Natural killer cell (primary cell): ENCODE data around the gene EML3. TPM values are rescaled to one million over a fixed set of nuclear protein-coding genes. Genes with fewer than 3 reads are reported as not detected.

ENCODE experiments used
- ATAC-seq, 3 donors: fragments of 150-1000 bp in 2 of 3; fragments of 200-7000 bp in 1 of 3; cut with Tn5 transposase; 1 replicate in 1 of 3; 2 replicates in 2 of 3; pipeline ENCODE4 v1.10.0; 2021; ENCODE audit warnings: mild to moderate bottlenecking in 2 of 3, moderate library complexity in 2 of 3
- DNase-seq, 2 donors: peaks; one replicate each; pipeline versions ENCODE4 v3.0.0 to v3.0.0-alpha.2; 2013 to 2021; ENCODE audit warnings: mixed read lengths in 1 of 2
- H3K27ac ChIP-seq: one replicate; pipeline ENCODE4 v1.5.1; 2013; ENCODE audit warnings: mild to moderate bottlenecking, low read length
- H3K27me3 ChIP-seq: one replicate; pipeline ENCODE4 v1.6.1; 2013; ENCODE audit warnings: low read length; ENCODE audit not compliant: control insufficient read depth, insufficient read depth
- H3K36me3 ChIP-seq: one replicate; pipeline ENCODE4 v1.6.1; 2013; ENCODE audit warnings: low read length; ENCODE audit not compliant: control insufficient read depth, insufficient read depth
- H3K4me1 ChIP-seq: one replicate; pipeline ENCODE4 v1.6.1; 2013; ENCODE audit warnings: low read length; ENCODE audit not compliant: control insufficient read depth, insufficient read depth
- H3K4me3 ChIP-seq: one replicate; pipeline ENCODE4 v1.5.1; 2013; ENCODE audit warnings: low read length
- H3K9me3 ChIP-seq: one replicate; pipeline ENCODE4 v1.6.1; 2013; ENCODE audit warnings: low read length; ENCODE audit not compliant: control insufficient read depth, insufficient read depth
- H3K27ac Mint-ChIP-seq, 2 donors: one replicate each; pipeline ENCODE4 v1.8.0; 2022; ENCODE audit warnings: mild to moderate bottlenecking in 2 of 2, mixed read lengths in 2 of 2, moderate library complexity in 1 of 2
- H3K27me3 Mint-ChIP-seq, 2 donors: one replicate each; pipeline ENCODE4 v1.8.0; 2022; ENCODE audit warnings: low read depth in 2 of 2, mixed read lengths in 2 of 2
- H3K36me3 Mint-ChIP-seq: one replicate; pipeline ENCODE4 v1.8.0; 2022; ENCODE audit warnings: mixed read lengths
- H3K4me1 Mint-ChIP-seq, 2 donors: one replicate each; pipeline ENCODE4 v1.8.0; 2022; ENCODE audit warnings: mixed read lengths in 2 of 2
- H3K4me3 Mint-ChIP-seq: one replicate; pipeline ENCODE4 v1.8.0; 2022; ENCODE audit warnings: mild to moderate bottlenecking, moderate library complexity, mixed read lengths
- H3K9me3 Mint-ChIP-seq, 2 donors: one replicate each; pipeline ENCODE4 v1.8.0; 2022; ENCODE audit warnings: mixed read lengths in 2 of 2
- WGBS: methylation state at CpG from one replicate; pipeline ENCODE4 v1.1.7; 2013; ENCODE audit warnings: missing lambda C conversion rate; ENCODE audit not compliant: insufficient coverage; 5-methylcytosine and 5-hydroxymethylcytosine counted together
- intact Hi-C: fragments of 100-400 bp; cut with micrococcal nuclease; formaldehyde crosslinking; loops from one replicate; pipeline ENCODE4 v1.14.2; 2022
- total RNA-seq, 4 donors: library from RNA; stranded (reverse); fragments of 120-200 nt in 1 of 4; gene quantifications; one replicate each; pipeline versions ENCODE4 v1.2.3 to v1.2.4, GENCODE V29; 2013 to 2022
- TF ChIP-seq, protein P1 (sequence below): fragments of 200-600 bp; IDR thresholded peaks from one replicate; pipeline ENCODE4 v1.8.0; 2022; ENCODE audit warnings: antibody characterized with exemption

The EML3 gene
- total RNA-seq, 3 donors from 2014 or later (not counting 1 experiment from before 2014, with no cell fraction given), result 221 to 233 (median 232) TPM

DNA sequence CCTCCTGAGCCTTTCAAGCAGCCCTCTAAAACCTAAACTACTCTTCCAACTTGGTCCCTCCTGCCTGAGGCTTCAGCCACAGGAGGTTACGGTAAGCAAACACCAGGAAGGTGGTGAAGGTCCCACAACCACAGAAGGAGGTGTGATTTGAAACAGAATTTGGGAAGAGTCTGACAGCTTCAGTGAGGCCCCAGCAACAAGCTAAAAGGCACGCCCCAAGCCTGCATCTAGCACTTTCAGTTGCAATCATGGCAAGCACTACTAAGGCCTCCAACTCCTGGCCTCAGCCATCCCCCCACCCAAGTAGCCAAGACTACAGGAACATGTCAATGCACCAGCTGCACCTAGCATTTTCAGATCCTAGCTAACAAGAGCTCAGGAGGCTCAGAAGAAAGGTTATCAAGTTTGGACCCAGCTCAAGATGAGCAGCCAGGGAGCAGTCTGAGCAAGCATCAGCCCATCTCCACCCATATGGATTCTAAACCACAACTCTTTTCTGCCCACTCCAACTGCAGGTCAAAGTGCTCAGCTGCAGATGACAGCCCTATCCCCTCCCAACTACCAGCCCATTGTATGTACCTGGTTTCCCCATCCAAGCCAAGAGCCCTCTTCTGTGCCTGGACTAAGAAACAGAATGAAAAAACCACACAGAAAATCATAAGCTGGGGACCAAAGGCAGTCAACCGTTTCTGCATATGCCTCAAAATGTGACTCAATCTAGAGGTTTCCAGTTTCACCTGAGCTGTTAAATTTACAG is 55.5 kb downstream of the EML3 start:
- Histone ChIP-seq H3K27ac (peak overlapping the region; percentile 97), H3K4me3 (no peak overlapping the region), H3K27me3 (no peaks in the 10 kb centered on the region), H3K4me1 (peaks cover 84% of the 10 kb centered on the region), H3K36me3 (peaks cover 21% of the 10 kb centered on the region), H3K9me3 (no peaks in the 10 kb centered on the region)
- Mint-ChIP-seq H3K9me3 (no peaks in the 10 kb centered on the region), H3K36me3 (peaks cover 8% of the 10 kb centered on the region), H3K4me3 (peak overlapping the region; percentile 93), H3K4me1 (peaks cover 78 to 89% of the 10 kb centered on the region in 2 donors), H3K27me3 (no peaks in the 10 kb centered on the region), H3K27ac (peak overlapping the region; percentile 97 to 98)
- TF ChIP-seq, protein P1, sequence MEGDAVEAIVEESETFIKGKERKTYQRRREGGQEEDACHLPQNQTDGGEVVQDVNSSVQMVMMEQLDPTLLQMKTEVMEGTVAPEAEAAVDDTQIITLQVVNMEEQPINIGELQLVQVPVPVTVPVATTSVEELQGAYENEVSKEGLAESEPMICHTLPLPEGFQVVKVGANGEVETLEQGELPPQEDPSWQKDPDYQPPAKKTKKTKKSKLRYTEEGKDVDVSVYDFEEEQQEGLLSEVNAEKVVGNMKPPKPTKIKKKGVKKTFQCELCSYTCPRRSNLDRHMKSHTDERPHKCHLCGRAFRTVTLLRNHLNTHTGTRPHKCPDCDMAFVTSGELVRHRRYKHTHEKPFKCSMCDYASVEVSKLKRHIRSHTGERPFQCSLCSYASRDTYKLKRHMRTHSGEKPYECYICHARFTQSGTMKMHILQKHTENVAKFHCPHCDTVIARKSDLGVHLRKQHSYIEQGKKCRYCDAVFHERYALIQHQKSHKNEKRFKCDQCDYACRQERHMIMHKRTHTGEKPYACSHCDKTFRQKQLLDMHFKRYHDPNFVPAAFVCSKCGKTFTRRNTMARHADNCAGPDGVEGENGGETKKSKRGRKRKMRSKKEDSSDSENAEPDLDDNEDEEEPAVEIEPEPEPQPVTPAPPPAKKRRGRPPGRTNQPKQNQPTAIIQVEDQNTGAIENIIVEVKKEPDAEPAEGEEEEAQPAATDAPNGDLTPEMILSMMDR, result no peak
- WGBS, result 0% methylated on average over 3 of the region's 3 CpGs
- DNase-seq (peak in 1 of 2 donors; percentile 84), ATAC-seq (peak; percentile 8 to 19 (median 9))
- intact Hi-C loops, result loop anchor here (1.0 to 5.0 kb wide), 5 partner anchors 14 to 324 kb away; partner anchors contain the start of genes EEF1G and TUT1

DNA sequence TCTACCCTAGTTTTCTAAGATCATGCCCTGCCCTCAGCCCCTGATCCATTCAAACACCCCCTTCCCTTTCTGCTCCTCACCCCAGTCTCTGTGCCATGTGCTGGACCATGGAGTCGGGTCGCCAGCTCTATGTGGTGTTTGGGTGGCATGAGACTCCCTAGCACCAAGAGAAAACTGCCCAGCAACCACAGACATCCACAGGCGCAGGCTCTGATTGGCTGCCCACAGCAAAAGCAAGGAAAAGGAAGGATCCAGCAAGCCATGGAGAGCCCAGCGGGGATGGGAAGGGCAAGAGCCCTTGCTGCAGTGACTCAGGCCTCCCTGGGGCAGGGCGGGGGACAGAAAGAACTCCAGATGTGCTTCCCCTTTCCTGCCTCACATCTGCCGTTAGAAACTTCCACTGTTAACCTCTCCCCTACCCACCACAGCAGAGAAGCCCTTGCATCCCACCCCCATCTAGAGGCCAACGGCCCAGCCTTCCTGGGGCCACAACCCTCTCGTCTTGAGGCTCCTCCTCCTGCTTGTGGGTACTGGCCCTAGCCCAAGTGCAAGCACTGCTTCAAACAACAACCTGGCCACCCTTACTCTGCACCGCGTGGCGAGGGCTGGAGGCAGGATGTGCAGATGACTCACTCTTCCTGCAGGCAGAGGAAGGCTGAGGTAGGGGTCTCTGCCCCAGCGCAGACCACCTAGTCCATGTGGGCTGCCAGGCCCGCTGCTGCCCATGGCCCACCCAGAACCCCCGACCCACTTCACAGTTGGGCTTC is 56.3 kb downstream of the EML3 start:
- intact Hi-C loops, result loop anchor here (1.0 to 5.0 kb wide), 4 partner anchors 13 to 325 kb away; partner anchors contain the start of gene TUT1
- no peaks in the 10 kb centered on the region for H3K27me3 ChIP-seq
- peak overlapping the region; percentile 97 to 98 for H3K27ac Mint-ChIP-seq
- no peaks in the 10 kb centered on the region for H3K27me3 Mint-ChIP-seq
- no peaks in the 10 kb centered on the region for H3K9me3 ChIP-seq
- H3K36me3 Mint-ChIP-seq, result peaks cover 5% of the 10 kb centered on the region
- no peaks in the 10 kb centered on the region for H3K9me3 Mint-ChIP-seq
- TF ChIP-seq, protein P1, result no peak
- H3K36me3 ChIP-seq, result peaks cover 17% of the 10 kb centered on the region
- peaks cover 85 to 96% of the 10 kb centered on the region in 2 donors for H3K4me1 Mint-ChIP-seq
- DNase-seq, result peak; percentile 81 to 93
- WGBS, result 0% methylated on average over 14 of the region's 14 CpGs
- peak overlapping the region; percentile 97 for H3K27ac ChIP-seq
- peak; percentile 53 to 79 (median 69) for ATAC-seq
- peak overlapping the region; percentile 93 for H3K4me3 Mint-ChIP-seq
- H3K4me1 ChIP-seq, result peaks cover 92% of the 10 kb centered on the region
- peak overlapping the region; percentile 12 for H3K4me3 ChIP-seq

DNA sequence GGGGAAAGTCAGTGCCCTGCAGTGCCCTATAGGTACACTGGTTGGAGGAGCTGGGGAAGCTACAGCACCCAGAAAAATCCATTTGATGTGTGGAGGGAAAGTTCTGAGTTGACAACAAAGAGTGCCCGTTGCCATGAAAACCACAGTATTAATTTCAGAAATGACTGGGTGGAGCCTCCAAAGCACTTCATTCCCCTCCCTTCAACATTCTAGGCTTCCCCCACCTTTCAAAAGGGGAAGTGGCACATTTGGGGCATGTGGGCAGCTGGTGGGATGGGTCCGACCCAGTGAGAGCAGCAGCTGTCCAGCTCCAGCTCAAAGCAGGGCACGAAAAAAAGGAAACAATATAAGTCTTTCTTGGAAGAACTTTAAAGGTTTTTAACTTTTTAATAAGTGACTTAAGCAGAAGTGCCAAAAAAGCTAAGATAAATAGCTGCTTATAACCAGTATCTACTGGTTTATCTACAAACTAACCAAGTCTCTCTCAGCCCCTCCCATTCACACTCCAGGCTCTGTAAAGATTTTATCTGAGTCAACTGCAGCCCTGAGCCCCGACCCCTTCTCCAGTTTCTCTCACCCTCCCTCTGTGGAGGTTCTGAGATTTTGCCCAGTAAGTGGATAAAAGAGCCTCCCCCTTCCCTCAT is 57.0 kb downstream of the EML3 start:
- peaks cover 17% of the 10 kb centered on the region for H3K36me3 ChIP-seq
- no peaks in the 10 kb centered on the region for H3K9me3 ChIP-seq
- TF ChIP-seq, protein P1, result no peak
- H3K27ac ChIP-seq, result peak overlapping the region; percentile 97
- H3K27ac Mint-ChIP-seq, result peak overlapping the region; percentile 97 to 98
- 0% methylated on average over 4 of the region's 4 CpGs for WGBS
- H3K4me1 Mint-ChIP-seq, result peaks cover 87 to 99% of the 10 kb centered on the region in 2 donors
- intact Hi-C loops, result loop anchor here (1.0 to 5.0 kb wide), 4 partner anchors 12 to 326 kb away; partner anchors contain the start of gene TUT1
- no peaks in the 10 kb centered on the region for H3K27me3 Mint-ChIP-seq
- H3K4me1 ChIP-seq, result peaks cover 98% of the 10 kb centered on the region
- no peaks in the 10 kb centered on the region for H3K27me3 ChIP-seq
- ATAC-seq (peak; percentile 37 to 65 (median 43)), DNase-seq (peak; percentile 65 to 95)
- peaks cover 5% of the 10 kb centered on the region for H3K36me3 Mint-ChIP-seq
- H3K4me3 ChIP-seq, result peak overlapping the region; percentile 12
- H3K9me3 Mint-ChIP-seq, result no peaks in the 10 kb centered on the region
- H3K4me3 Mint-ChIP-seq, result peak overlapping the region; percentile 93
